Measurements from ENCODE around the gene GNAI3. TPM values are rescaled to one million over a fixed set of nuclear protein-coding genes. Genes with fewer than 3 reads are reported as not detected.

Gene GNAI3
- total RNA-seq, 1 experiment from 2014 or later = 6.8 TPM

DNA sequence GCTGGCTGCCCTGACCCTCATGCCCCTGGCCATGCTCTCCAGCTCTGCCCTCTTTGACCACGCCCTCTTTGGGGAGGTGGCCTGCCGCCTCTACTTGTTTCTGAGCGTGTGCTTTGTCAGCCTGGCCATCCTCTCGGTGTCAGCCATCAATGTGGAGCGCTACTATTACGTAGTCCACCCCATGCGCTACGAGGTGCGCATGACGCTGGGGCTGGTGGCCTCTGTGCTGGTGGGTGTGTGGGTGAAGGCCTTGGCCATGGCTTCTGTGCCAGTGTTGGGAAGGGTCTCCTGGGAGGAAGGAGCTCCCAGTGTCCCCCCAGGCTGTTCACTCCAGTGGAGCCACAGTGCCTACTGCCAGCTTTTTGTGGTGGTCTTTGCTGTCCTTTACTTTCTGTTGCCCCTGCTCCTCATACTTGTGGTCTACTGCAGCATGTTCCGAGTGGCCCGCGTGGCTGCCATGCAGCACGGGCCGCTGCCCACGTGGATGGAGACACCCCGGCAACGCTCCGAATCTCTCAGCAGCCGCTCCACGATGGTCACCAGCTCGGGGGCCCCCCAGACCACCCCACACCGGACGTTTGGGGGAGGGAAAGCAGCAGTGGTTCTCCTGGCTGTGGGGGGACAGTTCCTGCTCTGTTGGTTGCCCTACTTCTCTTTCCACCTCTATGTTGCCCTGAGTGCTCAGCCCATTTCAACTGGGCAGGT lies 5.0 kb upstream of the GNAI3 start:
- Histone ChIP-seq H3K9me3 (ENCODE audit: low read length) (no peaks in the 10 kb centered on the region), H3K9ac (ENCODE audit: low read length) (no peak overlapping the region), H3K27ac (ENCODE audit: low read length) (no peak overlapping the region), H3K36me3 (ENCODE audit: low read depth, low read length) (no peaks in the 10 kb centered on the region), H3F3A (ENCODE audit: low read length, unreplicated experiment) (no peaks in the 10 kb centered on the region), H3K9me2 (replicated peaks; ENCODE audit: low read length) (no peaks in the 10 kb centered on the region), H2AFZ (ENCODE audit: low read length) (no peak overlapping the region), H3K4me3 (ENCODE audit: low read length) (no peak overlapping the region), H3K4me2 (ENCODE audit: low read length) (no peak overlapping the region), H3K27me3 (ENCODE audit: low read length) (no peaks in the 10 kb centered on the region), H3K4me1 (ENCODE audit: insufficient read depth, low read length) (peaks cover 17% of the 10 kb centered on the region), H4K20me1 (ENCODE audit: low read length) (no peaks in the 10 kb centered on the region), H3K79me2 (ENCODE audit: low read length) (peaks cover 16% of the 10 kb centered on the region)
- DNase-seq (no peak), ATAC-seq (no peak)
- ChIA-PET POLR2A (ENCODE audit: unreplicated experiment) (no interaction called here), CTCF (no interaction called here)
- TF ChIP-seq EZH2phosphoT487 (IDR thresholded peaks at IDR 0.05; ENCODE audit: borderline replicate concordance, low read length) (no peak), CTCF (conservative IDR thresholded peaks at IDR 0.05; ENCODE audit: low read depth, low read length) (no peak)
- intact Hi-C loops (cut with micrococcal nuclease) = no loop called here
- BruUV-seq (replicated peaks) = no TSS peak

GRCh38 chr1:109543988-109544735 lies 4.3 kb upstream of the GNAI3 start:
- Histone ChIP-seq H3K4me1 (ENCODE audit: insufficient read depth, low read length) (peaks cover 17% of the 10 kb centered on the region), H3K9me2 (replicated peaks; ENCODE audit: low read length) (no peaks in the 10 kb centered on the region), H3K27ac (ENCODE audit: low read length) (no peak overlapping the region), H4K20me1 (ENCODE audit: low read length) (peaks cover 2% of the 10 kb centered on the region), H3K36me3 (ENCODE audit: low read depth, low read length) (no peaks in the 10 kb centered on the region), H3K9me3 (ENCODE audit: low read length) (no peaks in the 10 kb centered on the region), H3K27me3 (ENCODE audit: low read length) (no peaks in the 10 kb centered on the region), H3K4me3 (ENCODE audit: low read length) (no peak overlapping the region), H3F3A (ENCODE audit: low read length, unreplicated experiment) (no peaks in the 10 kb centered on the region), H3K4me2 (ENCODE audit: low read length) (no peak overlapping the region), H3K9ac (ENCODE audit: low read length) (no peak overlapping the region), H2AFZ (ENCODE audit: low read length) (no peak overlapping the region), H3K79me2 (ENCODE audit: low read length) (peaks cover 24% of the 10 kb centered on the region)
- ATAC-seq (no peak), DNase-seq (no peak)
- TF ChIP-seq EZH2phosphoT487 (IDR thresholded peaks at IDR 0.05; ENCODE audit: borderline replicate concordance, low read length) (no peak), CTCF (conservative IDR thresholded peaks at IDR 0.05; ENCODE audit: low read depth, low read length) (no peak), EZH2 (IDR thresholded peaks at IDR 0.05; ENCODE audit: low read length, unreplicated experiment) (no peak)
- ChIA-PET CTCF (no interaction called here), POLR2A (ENCODE audit: unreplicated experiment) (no interaction called here)
- BruUV-seq (replicated peaks) = no TSS peak
- intact Hi-C loops (cut with micrococcal nuclease) = no loop called here

Data from PC-3 (cell line).